Left lung (tissue), 10 donors: ENCODE measurements around the gene RGS12. TPM values are rescaled to one million over a fixed set of nuclear protein-coding genes. Genes with fewer than 3 reads are reported as not detected.
A peak's percentile ranks its signal among the peaks of the same experiment; 100 is the strongest.

Source experiments
- ATAC-seq: fragments of 200-7000 bp; cut with Tn5 transposase; one replicate; pipeline ENCODE4 v1.9.1; 2020; ENCODE audit warnings: moderate library complexity
- DNase-seq, 4 donors: peaks; one replicate each; pipeline ENCODE4 v3.0.0-alpha.2; 2013 to 2020
- H3K27ac ChIP-seq, 2 donors: fragments of 200-600 bp; sonication (generic) in 1 of 2; one replicate each; pipeline versions ENCODE4 v1.5.0 to v1.8.0; 2020 to 2021
- H3K27me3 ChIP-seq, 2 donors: fragments of 200-600 bp; sonication (generic) in 1 of 2; one replicate each; pipeline versions ENCODE4 v1.5.0 to v1.8.0; 2020 to 2021
- H3K36me3 ChIP-seq, 2 donors: fragments of 200-600 bp; sonication (generic) in 1 of 2; one replicate each; pipeline versions ENCODE4 v1.5.0 to v1.8.0; 2020 to 2021
- H3K4me1 ChIP-seq, 2 donors: fragments of 200-600 bp; one replicate each; pipeline ENCODE4 v1.8.0; 2021
- H3K4me3 ChIP-seq, 2 donors: fragments of 200-600 bp; sonication (generic) in 1 of 2; one replicate each; pipeline versions ENCODE4 v1.5.0 to v1.8.0; 2020 to 2021; ENCODE audit warnings: mild to moderate bottlenecking in 1 of 2
- H3K9me3 ChIP-seq, 2 donors: fragments of 200-600 bp; sonication (generic) in 1 of 2; one replicate each; pipeline versions ENCODE4 v1.5.0 to v1.8.0; 2020 to 2021
- CTCF ChIP-seq, 2 donors: fragments of 200-600 bp; sonication (generic) in 1 of 2; IDR thresholded peaks; one replicate each; pipeline versions ENCODE4 v1.5.0 to v1.8.0; 2021; ENCODE audit warnings: antibody characterized with exemption in 2 of 2
- intact Hi-C, 2 donors: fragments of 100-400 bp; cut with DNase I; formaldehyde crosslinking; loops; one replicate each; pipeline versions ENCODE4 v1.11.2 to v1.14.2; 2022
- polyA plus RNA-seq, 6 donors: library from polyadenylated mRNA; unstranded; fragments of 120-200 nt; gene quantifications; one replicate each; pipeline ENCODE4 v1.2.1, GENCODE V29; 2013; ENCODE audit not compliant: insufficient read length in 6 of 6
- total RNA-seq, 2 donors: library from RNA; stranded (reverse); fragmentation: NEBNext Ultra II Directional; extraction: Animal tissue kit (Norgen Biotek cat#: 25700); gene quantifications; one replicate each; pipeline ENCODE4 v1.2.1, GENCODE V29; 2021
- donor health status: DM: no; HTN: yes; CAD: no.
- donor health status: DM: no; HTN: no; CAD: no.

RGS12 gene
- total and polyA plus RNA-seq, 8 donors: 28.2 to 80.7 (median 68.2) TPM

DNA sequence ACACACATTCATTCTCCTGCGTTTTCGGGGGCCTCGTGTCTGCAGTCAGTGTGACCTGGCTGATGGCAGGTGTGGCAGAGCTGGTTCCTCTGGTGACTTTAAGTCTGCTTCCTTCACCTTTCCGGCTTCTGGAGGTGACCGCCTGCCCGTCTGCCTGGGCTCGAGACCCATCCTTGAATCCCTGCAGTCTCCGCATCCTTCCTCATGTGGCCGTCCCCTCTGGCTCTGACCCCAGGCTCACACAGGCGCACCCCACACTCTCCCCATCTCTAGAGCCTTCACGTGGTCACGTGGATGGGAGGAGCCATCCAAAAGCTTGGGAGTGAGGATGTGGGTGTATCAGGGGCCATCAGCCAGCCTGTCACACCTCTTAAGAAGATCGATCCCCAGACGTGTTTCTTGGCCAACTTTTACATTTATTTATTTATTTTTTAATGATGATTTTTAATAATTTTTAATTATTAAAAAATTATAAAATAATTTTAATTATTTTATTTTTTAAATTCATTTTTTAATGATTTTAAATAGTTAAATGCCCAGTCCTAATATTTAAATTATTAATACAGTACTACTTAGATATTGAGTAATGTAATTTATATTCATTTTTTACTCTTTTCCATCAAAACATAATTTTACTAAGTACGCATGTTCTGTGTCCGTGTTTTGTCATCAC is 20.9 kb downstream of the RGS12 start:
- DNase-seq (peak in 1 of 4 donors; percentile 29), ATAC-seq (no peak)
- Histone ChIP-seq H3K4me1 (peaks cover 0 to 5% of the 10 kb centered on the region in 2 donors), H3K36me3 (peaks cover 0 to 19% of the 10 kb centered on the region in 2 donors), H3K27me3 (no peaks in the 10 kb centered on the region), H3K27ac (no peak overlapping the region), H3K9me3 (no peaks in the 10 kb centered on the region), H3K4me3 (no peak overlapping the region)
- no peak for TF ChIP-seq CTCF (IDR thresholded peaks at IDR 0.05)
- intact Hi-C loops: no loop called here

DNA sequence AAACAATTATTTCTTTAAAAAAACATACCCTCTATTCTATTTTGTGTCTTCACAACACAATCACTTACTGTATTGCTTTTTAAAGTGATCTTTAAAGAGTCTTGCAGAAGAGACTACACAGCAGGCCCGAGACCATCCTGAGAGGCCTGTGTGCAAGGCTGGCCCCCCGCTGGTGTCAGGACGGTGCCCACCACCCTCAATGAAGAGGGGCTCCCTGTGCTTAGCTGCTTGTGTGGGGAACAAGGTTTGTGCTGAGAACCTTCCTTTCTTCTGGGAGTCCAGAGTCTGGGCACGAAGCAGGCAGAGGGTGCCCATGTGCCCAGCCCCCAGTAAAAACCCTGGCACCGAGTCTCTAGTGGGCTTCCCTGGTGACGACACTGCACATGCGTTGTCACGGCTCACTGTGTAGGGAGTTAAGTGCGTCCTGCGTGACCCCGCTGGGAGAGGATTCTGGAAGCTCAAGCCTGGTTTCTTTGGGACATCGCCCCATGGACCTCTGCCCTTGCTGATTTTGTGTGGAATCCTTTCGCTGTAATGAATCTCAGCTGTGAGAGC is 22.0 kb downstream of the RGS12 start:
- no peak for ATAC-seq
- peak in 2 of 4 donors; percentile 28 to 36 for DNase-seq
- peaks cover 0 to 19% of the 10 kb centered on the region in 2 donors for H3K36me3 ChIP-seq

GRCh38 chr4:3315566-3315965 is 22.7 kb downstream of the RGS12 start:
- peaks cover 0 to 4% of the 10 kb centered on the region in 2 donors for H3K4me1 ChIP-seq
- no peak for TF ChIP-seq CTCF (IDR thresholded peaks at IDR 0.05)

More for the DNA sequence above, 22.0 kb downstream of the RGS12 start:
- H3K27ac ChIP-seq: no peak overlapping the region
- H3K4me3 ChIP-seq: no peak overlapping the region
- no peaks in the 10 kb centered on the region for H3K9me3 ChIP-seq
- intact Hi-C loops: no loop called here
- no peak for TF ChIP-seq CTCF (IDR thresholded peaks at IDR 0.05)
- no peaks in the 10 kb centered on the region for H3K27me3 ChIP-seq
- peaks cover 0 to 4% of the 10 kb centered on the region in 2 donors for H3K4me1 ChIP-seq

DNA sequence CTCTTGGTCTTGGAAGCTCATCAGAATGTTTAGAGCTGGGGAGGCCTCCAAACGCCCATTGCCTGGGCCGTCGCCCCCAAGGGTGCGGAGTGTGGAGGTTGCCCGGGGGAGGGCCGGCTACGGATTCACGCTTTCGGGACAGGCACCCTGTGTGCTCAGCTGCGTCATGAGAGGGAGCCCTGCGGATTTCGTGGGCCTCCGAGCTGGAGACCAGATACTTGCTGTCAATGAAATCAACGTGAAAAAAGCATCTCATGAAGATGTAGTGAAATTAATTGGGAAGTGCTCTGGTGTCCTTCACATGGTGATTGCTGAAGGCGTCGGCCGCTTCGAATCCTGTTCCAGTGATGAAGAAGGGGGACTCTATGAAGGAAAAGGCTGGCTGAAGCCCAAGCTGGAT is 23.3 kb downstream of the RGS12 start:
- DNase-seq: peak in 1 of 4 donors; percentile 19
- intact Hi-C loops: no loop called here
- Histone ChIP-seq H3K4me3 (no peak overlapping the region), H3K4me1 (peaks cover 0 to 5% of the 10 kb centered on the region in 2 donors), H3K27ac (no peak overlapping the region), H3K9me3 (no peaks in the 10 kb centered on the region), H3K36me3 (peaks cover 0 to 19% of the 10 kb centered on the region in 2 donors), H3K27me3 (no peaks in the 10 kb centered on the region)
- ATAC-seq: no peak
- no peak for TF ChIP-seq CTCF (IDR thresholded peaks at IDR 0.05)

More at GRCh38 chr4:3315566-3315965, 22.7 kb downstream of the RGS12 start:
- intact Hi-C loops: no loop called here
- Histone ChIP-seq H3K27ac (no peak overlapping the region), H3K36me3 (peaks cover 0 to 19% of the 10 kb centered on the region in 2 donors), H3K27me3 (no peaks in the 10 kb centered on the region), H3K4me3 (no peak overlapping the region), H3K9me3 (no peaks in the 10 kb centered on the region)
- no peak for ATAC-seq
- peak in 1 of 4 donors; percentile 14 for DNase-seq

- Histone ChIP-seq H3K9me3 (no peaks in the 10 kb centered on the region), H3K4me3 (no peak overlapping the region), H3K27me3 (no peaks in the 10 kb centered on the region), H3K36me3 (peaks cover 0 to 19% of the 10 kb centered on the region in 2 donors), H3K4me1 (peaks cover 0 to 13% of the 10 kb centered on the region in 2 donors), H3K27ac (no peak overlapping the region)
- no peak for TF ChIP-seq CTCF (IDR thresholded peaks at IDR 0.05)
- intact Hi-C loops: no loop called here
- DNase-seq (no peak), ATAC-seq (no peak)
These were observed 24.3 kb downstream of the RGS12 start for GRCh38 chr4:3317011-3317655.
